Right lobe of liver (tissue), 6 donors: Measurements from ENCODE around the gene ANLN. TPM values are rescaled to one million over a fixed set of nuclear protein-coding genes. Genes with fewer than 3 reads are reported as not detected.

Experiments
- ATAC-seq, 4 donors: fragments of 200-7000 bp; cut with Tn5 transposase; one replicate each; pipeline ENCODE4 v1.9.1; 2020; ENCODE audit warnings: mild to moderate bottlenecking in 4 of 4, moderate library complexity in 4 of 4
- DNase-seq, 3 donors: peaks; one replicate each; pipeline ENCODE4 v3.0.0-alpha.2; 2020
- H3K27ac ChIP-seq, 3 donors: fragments of 200-600 bp; one replicate each; pipeline ENCODE4 v1.8.0; 2022
- H3K27me3 ChIP-seq, 2 donors: fragments of 200-600 bp; one replicate each; pipeline ENCODE4 v1.8.0; 2022
- H3K36me3 ChIP-seq, 4 donors: fragments of 200-600 bp; sonication (generic) in 1 of 4; one replicate each; pipeline versions ENCODE4 v1.5.1 to v1.8.0; 2017 to 2022; ENCODE audit warnings: control low read depth in 1 of 4
- H3K4me1 ChIP-seq, 4 donors: fragments of 200-600 bp; sonication (generic) in 1 of 4; one replicate each; pipeline versions ENCODE4 v1.5.1 to v1.8.0; 2017 to 2022; ENCODE audit warnings: control low read depth in 1 of 4
- H3K4me3 ChIP-seq, 3 donors: fragments of 200-600 bp; one replicate each; pipeline ENCODE4 v1.8.0; 2022
- H3K9me3 ChIP-seq, 4 donors: fragments of 200-600 bp; sonication (generic) in 1 of 4; one replicate each; pipeline versions ENCODE4 v1.5.1 to v1.8.0; 2017 to 2022; ENCODE audit warnings: control low read depth in 1 of 4
- POLR2A ChIP-seq: fragments of 450-650 bp; IDR thresholded peaks from one replicate; pipeline ENCODE4 v1.6.1; 2017; ENCODE audit warnings: antibody characterized with exemption, mild to moderate bottlenecking
- WGBS: methylation state at CpG from one replicate; pipeline ENCODE4 v1.1.6; 2018; ENCODE audit warnings: low coverage, low lambda C conversion rate; ENCODE audit not compliant: insufficient coverage; ENCODE audit errors: missing lambda C conversion rate; 5-methylcytosine and 5-hydroxymethylcytosine counted together
- intact Hi-C, 2 donors: fragments of 100-400 bp; cut with DNase I; formaldehyde crosslinking; loops; one replicate each; pipeline versions ENCODE4 v1.11.2 to v1.14.1; 2022
- total RNA-seq, 6 experiments: library from RNA; depleted of rRNA in 2 of 6; stranded (reverse); fragments of >200 nt in 2 of 6; fragmentation: NEBNext Ultra II Directional in 3 of 6; extraction: Animal tissue kit (Norgen Biotek cat#: 25700) in 3 of 6; gene quantifications; one replicate each; pipeline versions ENCODE4 v1.1.0 to v1.2.4, GENCODE V29; 2016 to 2023
- TF ChIP-seq, protein P1 (sequence below), 4 donors: fragments of 200-600 bp in 3 of 4; fragments of 450-650 bp in 1 of 4; IDR thresholded peaks; one replicate each; pipeline versions ENCODE4 v1.5.1 to v1.8.0; 2016 to 2022; ENCODE audit warnings: antibody characterized with exemption in 4 of 4, mild to moderate bottlenecking in 2 of 4
- donor health status: DM: no; HTN: yes; CAD: no.
- donor health status: DM: no; HTN: no; CAD: no.
- donor health status: DM: no; HTN: no; CAD: no.
- donor health status: DM: no; HTN: yes; CAD: no.
- donor health status: DM: no; HTN: yes; CAD: no.

The ANLN gene
- total RNA-seq, 6 experiments from 2014 or later = 0.44 to 7.8 (median 2.2) TPM

DNA sequence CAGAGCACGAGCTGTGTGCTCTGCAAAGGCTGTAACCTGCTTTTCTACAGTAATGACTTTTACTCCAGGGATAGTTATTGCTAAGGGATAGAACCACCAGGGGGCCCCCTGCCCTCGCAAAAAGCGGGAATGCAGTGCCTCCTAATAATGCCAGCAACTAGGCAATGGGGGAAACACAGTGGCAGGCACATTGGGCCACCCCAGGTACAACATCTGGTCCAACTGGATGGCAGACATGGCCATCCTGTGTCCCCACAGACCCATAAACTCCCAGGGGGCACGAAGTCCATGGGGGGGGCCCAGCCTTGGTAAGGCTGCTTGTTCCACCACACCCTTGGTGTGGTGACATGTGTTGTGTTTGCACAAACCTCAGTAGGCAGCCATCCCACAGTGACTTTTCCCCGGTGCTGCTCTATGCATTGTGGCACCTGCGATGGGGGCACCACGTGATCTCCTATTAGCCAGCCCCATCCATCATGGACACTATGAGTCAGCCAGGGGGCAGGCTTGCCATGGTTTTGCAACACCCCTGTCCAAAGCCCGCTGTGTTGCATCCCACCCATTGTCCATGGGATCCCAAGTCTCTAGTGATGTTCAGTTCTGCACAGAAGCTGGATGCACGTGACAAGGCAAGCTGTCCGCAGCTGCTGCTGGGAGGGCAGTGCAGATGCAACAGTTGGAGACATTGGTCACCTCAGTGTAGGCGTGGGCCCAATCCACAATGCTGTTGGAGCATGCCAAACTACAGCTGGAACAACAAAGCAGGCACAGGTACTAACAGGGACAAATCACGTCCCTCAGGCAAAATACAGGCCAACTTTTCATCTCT lies 84.0 kb downstream of the ANLN start:
- Histone ChIP-seq H3K4me1 (peaks cover 0 to 20% (median 2%) of the 10 kb centered on the region in 4 donors), H3K27me3 (no peaks in the 10 kb centered on the region), H3K4me3 (no peak overlapping the region), H3K9me3 (no peaks in the 10 kb centered on the region), H3K36me3 (no peaks in the 10 kb centered on the region), H3K27ac (peak overlapping the region in 1 of 3 donors; percentile 71)
- ATAC-seq = peak; percentile 25 to 47 (median 43)
- WGBS = 59% methylated on average over 5 of the region's 12 CpGs
- peak; percentile 40 to 57 (median 56) for DNase-seq
- TF ChIP-seq, protein P1, sequence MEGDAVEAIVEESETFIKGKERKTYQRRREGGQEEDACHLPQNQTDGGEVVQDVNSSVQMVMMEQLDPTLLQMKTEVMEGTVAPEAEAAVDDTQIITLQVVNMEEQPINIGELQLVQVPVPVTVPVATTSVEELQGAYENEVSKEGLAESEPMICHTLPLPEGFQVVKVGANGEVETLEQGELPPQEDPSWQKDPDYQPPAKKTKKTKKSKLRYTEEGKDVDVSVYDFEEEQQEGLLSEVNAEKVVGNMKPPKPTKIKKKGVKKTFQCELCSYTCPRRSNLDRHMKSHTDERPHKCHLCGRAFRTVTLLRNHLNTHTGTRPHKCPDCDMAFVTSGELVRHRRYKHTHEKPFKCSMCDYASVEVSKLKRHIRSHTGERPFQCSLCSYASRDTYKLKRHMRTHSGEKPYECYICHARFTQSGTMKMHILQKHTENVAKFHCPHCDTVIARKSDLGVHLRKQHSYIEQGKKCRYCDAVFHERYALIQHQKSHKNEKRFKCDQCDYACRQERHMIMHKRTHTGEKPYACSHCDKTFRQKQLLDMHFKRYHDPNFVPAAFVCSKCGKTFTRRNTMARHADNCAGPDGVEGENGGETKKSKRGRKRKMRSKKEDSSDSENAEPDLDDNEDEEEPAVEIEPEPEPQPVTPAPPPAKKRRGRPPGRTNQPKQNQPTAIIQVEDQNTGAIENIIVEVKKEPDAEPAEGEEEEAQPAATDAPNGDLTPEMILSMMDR (IDR thresholded peaks at IDR 0.05) = peak; percentile 31 to 59 (median 40)
- no peak for TF ChIP-seq POLR2A
- intact Hi-C loops = no loop called here

DNA sequence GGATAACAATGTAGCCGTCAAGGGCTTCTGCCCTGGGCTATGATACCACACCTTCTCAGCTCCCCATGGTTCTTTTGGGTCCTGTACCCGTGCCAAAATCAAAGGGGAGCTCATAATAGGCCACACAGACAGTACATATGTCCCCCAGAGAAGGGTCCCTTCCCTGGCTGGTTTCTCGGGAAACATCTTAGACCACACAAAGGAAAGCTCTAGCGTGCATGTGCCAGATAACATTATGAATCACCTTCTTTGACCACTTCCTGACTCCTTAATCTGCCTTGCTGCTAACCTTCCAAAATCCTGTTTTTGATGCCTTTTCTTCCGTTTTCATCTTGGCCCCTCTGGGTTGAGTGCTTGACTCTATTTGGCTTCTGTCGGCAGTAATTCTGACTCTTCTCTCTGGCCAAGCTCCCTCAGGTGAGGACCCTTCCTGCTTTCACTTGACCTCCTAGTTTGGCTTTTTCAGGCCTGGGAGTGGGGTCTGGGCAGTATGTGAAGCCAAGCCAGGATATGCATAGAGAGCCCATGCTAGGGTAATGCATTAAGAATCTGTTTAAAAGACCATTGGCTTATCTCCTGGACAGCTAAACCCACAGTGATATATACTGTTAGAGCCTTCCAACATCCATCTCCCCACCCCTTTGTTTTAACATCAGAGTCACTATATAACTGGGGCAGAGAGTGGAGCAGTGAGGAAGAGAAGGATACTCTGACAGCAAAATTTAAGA lies 84.8 kb downstream of the ANLN start:
- Histone ChIP-seq H3K4me3 (no peak overlapping the region), H3K27ac (no peak overlapping the region), H3K9me3 (no peaks in the 10 kb centered on the region), H3K4me1 (peaks cover 0 to 20% (median 2%) of the 10 kb centered on the region in 4 donors), H3K27me3 (no peaks in the 10 kb centered on the region), H3K36me3 (no peaks in the 10 kb centered on the region)
- 37% methylated on average over 5 of the region's 6 CpGs for WGBS
- ATAC-seq (no peak), DNase-seq (no peak)
- intact Hi-C loops = no loop called here
- TF ChIP-seq, protein P1 (IDR thresholded peaks at IDR 0.05) = no peak
- TF ChIP-seq POLR2A = no peak

- H3K27ac ChIP-seq = no peak overlapping the region
- intact Hi-C loops = no loop called here
- no peak for TF ChIP-seq POLR2A
- TF ChIP-seq, protein P1 (IDR thresholded peaks at IDR 0.05) = no peak
- no peak overlapping the region for H3K4me3 ChIP-seq
- H3K9me3 ChIP-seq = no peaks in the 10 kb centered on the region
- peaks cover 0 to 20% (median 2%) of the 10 kb centered on the region in 4 donors for H3K4me1 ChIP-seq
- H3K36me3 ChIP-seq = no peaks in the 10 kb centered on the region
- ATAC-seq (no peak), DNase-seq (no peak)
- no peaks in the 10 kb centered on the region for H3K27me3 ChIP-seq
Observed at GRCh38 chr7:36475011-36475342, 85.3 kb downstream of the ANLN start.

DNA sequence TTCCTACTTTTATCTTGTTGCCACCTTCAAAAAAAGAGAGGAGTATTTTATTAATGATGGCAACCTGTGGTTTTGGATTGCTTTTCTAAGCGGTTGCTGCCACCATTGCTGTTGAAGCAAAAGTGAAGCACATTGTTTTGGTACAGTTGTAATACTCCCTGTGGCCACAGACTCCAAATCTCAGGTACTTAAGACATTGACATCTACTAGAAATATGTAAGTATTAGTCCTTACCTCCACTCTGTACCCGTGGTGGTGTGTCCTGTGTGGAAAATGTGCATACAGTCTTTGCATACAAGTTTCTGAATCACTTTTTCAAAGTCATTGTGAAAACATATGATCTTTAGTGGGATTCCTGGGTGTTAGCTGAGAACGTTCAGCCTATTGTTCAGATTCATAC lies 85.7 kb downstream of the ANLN start:
- ATAC-seq (no peak), DNase-seq (no peak)
- intact Hi-C loops = no loop called here
- Histone ChIP-seq H3K36me3 (no peaks in the 10 kb centered on the region), H3K4me3 (no peak overlapping the region), H3K9me3 (no peaks in the 10 kb centered on the region), H3K4me1 (peaks cover 0 to 20% (median 2%) of the 10 kb centered on the region in 4 donors), H3K27ac (no peak overlapping the region), H3K27me3 (no peaks in the 10 kb centered on the region)
- 92% methylated on average over 3 of the region's 3 CpGs for WGBS
- TF ChIP-seq, protein P1 (IDR thresholded peaks at IDR 0.05) = no peak
- TF ChIP-seq POLR2A = no peak
